Measurements from ENCODE around the gene ST6GAL1.

The ST6GAL1 gene

GRCh38 chr3:187066228-187066995, 136.1 kb downstream of the ST6GAL1 start:
- H3K4me3 ChIP-seq = no peak overlapping the region
- no peak for TF ChIP-seq CTCF (IDR thresholded peaks at IDR 0.05)
- no peak for DNase-seq (ENCODE audit: low spot score)
- H3K27ac ChIP-seq = no peak overlapping the region

GRCh38 chr3:187068787-187069186, 138.5 kb downstream of the ST6GAL1 start:
- H3K4me3 ChIP-seq = no peak overlapping the region
- no peak overlapping the region for H3K27ac ChIP-seq
- TF ChIP-seq CTCF (IDR thresholded peaks at IDR 0.05) = no peak
- DNase-seq (ENCODE audit: low spot score) = no peak

- no peak overlapping the region for H3K27ac ChIP-seq
- no peak for TF ChIP-seq CTCF (IDR thresholded peaks at IDR 0.05)
- no peak overlapping the region for H3K4me3 ChIP-seq
- DNase-seq (ENCODE audit: low spot score) = no peak
Observed at GRCh38 chr3:187069857-187070516, 139.7 kb downstream of the ST6GAL1 start.

- Histone ChIP-seq H3K27ac (no peak overlapping the region), H3K4me3 (no peak overlapping the region)
- TF ChIP-seq CTCF (IDR thresholded peaks at IDR 0.05) = no peak
- no peak for DNase-seq (ENCODE audit: low spot score)
Observed at GRCh38 chr3:187072102-187072501, 141.8 kb downstream of the ST6GAL1 start.

DNA sequence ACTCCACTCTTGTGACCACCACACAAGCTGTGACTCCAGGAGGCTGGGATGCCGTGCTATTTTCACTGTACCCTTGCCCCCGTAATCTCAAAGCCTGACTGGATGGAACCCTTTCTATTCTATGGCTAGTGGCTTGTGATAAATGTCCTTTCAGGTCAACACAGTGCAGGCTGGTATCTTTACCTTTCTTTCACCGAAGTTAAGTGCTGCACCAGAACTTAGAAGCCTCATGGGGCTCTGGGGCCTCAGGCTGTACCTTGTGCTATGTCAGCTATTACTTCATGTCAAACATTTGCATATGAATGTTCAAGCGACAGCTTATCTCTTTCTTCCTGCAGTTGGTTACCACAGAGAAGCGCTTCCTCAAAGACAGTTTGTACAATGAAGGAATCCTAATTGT, 142.2 kb downstream of the ST6GAL1 start:
- TF ChIP-seq CTCF (IDR thresholded peaks at IDR 0.05) = no peak
- Histone ChIP-seq H3K4me3 (no peak overlapping the region), H3K27ac (no peak overlapping the region)
- no peak for DNase-seq (ENCODE audit: low spot score)

DNA sequence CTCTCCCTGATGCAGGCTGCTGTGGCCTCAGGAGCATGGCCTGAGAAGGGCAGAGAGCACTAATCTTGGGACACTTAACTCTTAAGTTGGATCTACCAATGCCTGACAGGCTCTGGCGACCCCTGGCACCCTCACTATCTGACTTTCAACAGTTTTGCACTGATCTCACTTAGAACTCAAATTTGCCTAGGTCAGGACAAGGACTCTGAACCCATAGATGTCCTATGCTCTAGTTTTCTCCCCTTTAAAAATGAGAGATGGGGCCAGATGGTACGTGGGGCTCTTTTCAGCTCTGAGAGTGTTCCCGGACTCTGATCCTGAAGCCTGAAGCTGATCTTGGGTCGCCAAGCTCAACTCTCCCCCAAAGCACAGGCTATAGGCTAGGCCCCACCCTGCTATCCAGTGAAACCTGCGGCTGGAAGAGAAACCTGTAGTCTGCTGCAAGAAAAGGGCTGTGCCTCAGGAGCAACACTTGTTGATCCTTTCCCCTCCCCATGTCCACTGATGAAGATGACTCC, 143.3 kb downstream of the ST6GAL1 start:
- H3K27ac ChIP-seq = no peak overlapping the region
- no peak for DNase-seq (ENCODE audit: low spot score)
- no peak overlapping the region for H3K4me3 ChIP-seq
- no peak for TF ChIP-seq CTCF (IDR thresholded peaks at IDR 0.05)

DNA sequence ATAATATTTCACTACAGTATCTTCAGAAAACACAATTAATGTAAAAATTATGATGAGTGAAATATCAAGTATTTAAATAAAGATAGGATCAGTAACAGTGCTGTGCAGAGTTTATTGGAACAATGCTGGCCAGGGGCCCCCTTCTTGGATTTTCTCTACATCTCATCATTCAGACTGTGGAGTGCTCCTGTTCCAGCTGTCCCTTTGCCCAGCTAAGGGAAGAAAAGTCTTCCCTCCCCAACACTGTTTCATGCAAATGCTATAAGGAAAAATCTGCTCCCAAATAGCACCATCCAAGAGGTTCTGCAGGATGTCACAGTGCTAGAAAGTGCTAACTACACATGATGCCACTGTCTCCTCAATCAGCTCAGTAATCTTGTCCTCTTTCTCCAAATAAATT, 144.5 kb downstream of the ST6GAL1 start:
- no peak for DNase-seq (ENCODE audit: low spot score)
- no peak for TF ChIP-seq CTCF (IDR thresholded peaks at IDR 0.05)
- Histone ChIP-seq H3K27ac (no peak overlapping the region), H3K4me3 (no peak overlapping the region)
